ENCODE measurements around the gene LDLRAD1. TPM values are rescaled to one million over a fixed set of nuclear protein-coding genes. Genes with fewer than 3 reads are reported as not detected.

LDLRAD1 gene
- total and polyA plus RNA-seq, 8 donors = 0.12 to 0.40 TPM; not detected in 6

GRCh38 chr1:53962395-53962794 lies 55.6 kb downstream of the LDLRAD1 start:
- no peak for TF ChIP-seq POLR2AphosphoS5 (IDR thresholded peaks at IDR 0.05)
- no peak for TF ChIP-seq CTCF (IDR thresholded peaks at IDR 0.05)
- TF ChIP-seq EP300 (IDR thresholded peaks at IDR 0.05) = no peak
- no peak for TF ChIP-seq POLR2A (IDR thresholded peaks at IDR 0.05)
- intact Hi-C loops (cut with DNase I; ENCODE audit: low total_unique reads) = no loop called here
- no peak for DNase-seq

GRCh38 chr1:53959664-53960250 lies 58.2 kb downstream of the LDLRAD1 start:
- H3K36me3 ChIP-seq = peaks cover 46 to 77% (median 71%) of the 10 kb centered on the region in 4 donors
- H3K27ac ChIP-seq = no peak overlapping the region
- TF ChIP-seq POLR2A (IDR thresholded peaks at IDR 0.05) (no peak), EP300 (IDR thresholded peaks at IDR 0.05) (no peak), CTCF (IDR thresholded peaks at IDR 0.05) (peak in 5 of 7 experiments; percentile 40 to 68 (median 48))
- intact Hi-C loops (cut with DNase I; ENCODE audit: low total_unique reads) = no loop called here
- peak in 1 of 2 donors; percentile 49 for DNase-seq
- no peaks in the 10 kb centered on the region for H3K9me3 ChIP-seq
- peaks cover 0 to 18% (median 14%) of the 10 kb centered on the region in 4 donors for H3K4me1 ChIP-seq
- H3K4me3 ChIP-seq = no peak overlapping the region
- H3K27me3 ChIP-seq = no peaks in the 10 kb centered on the region

More at GRCh38 chr1:53962395-53962794, 55.6 kb downstream of the LDLRAD1 start:
- Histone ChIP-seq H3K27ac (no peak overlapping the region), H3K9me3 (no peaks in the 10 kb centered on the region), H3K27me3 (no peaks in the 10 kb centered on the region), H3K36me3 (peaks cover 60 to 96% (median 90%) of the 10 kb centered on the region in 4 donors), H3K4me1 (peaks cover 0 to 3% (median under 1%) of the 10 kb centered on the region in 4 donors), H3K4me3 (no peak overlapping the region)
- 90 to 95% (median 90%) methylated on average over 4 of the region's 4 CpGs for WGBS, 5 donors

Other genes with a start within 250 kb of the LDLRAD1 start
- gene NDC1, start 179.9 kb downstream of the LDLRAD1 start, total RNA-seq = 10 to 100 TPM in 3 of 5 donors, 1 to 10 TPM in 2; 6.4 to 46.9 (median 14.2) TPM
- 1 to 10 TPM; 2.6 to 5.1 (median 4.0) TPM for gene NDC1, start 179.9 kb downstream of the LDLRAD1 start, polyA plus RNA-seq
- 10 to 100 TPM in 4 of 5 donors, 1 to 10 TPM in 1; 7.6 to 44.3 (median 14.1) TPM for gene YIPF1, start 128.4 kb downstream of the LDLRAD1 start, total RNA-seq
- 10 to 100 TPM; 23.3 to 29.9 (median 26.1) TPM for gene YIPF1, start 128.4 kb downstream of the LDLRAD1 start, polyA plus RNA-seq
- gene DIO1, start 124.0 kb downstream of the LDLRAD1 start, total RNA-seq = not detected
- gene DIO1, start 124.0 kb downstream of the LDLRAD1 start, polyA plus RNA-seq = not detected
- 10 to 100 TPM in 4 of 5 donors, 1 to 10 TPM in 1; 5.8 to 71.2 (median 43.3) TPM for gene IFT25, start 72.5 kb downstream of the LDLRAD1 start, total RNA-seq
- 10 to 100 TPM; 38.2 to 45.2 (median 38.4) TPM for gene IFT25, start 72.5 kb downstream of the LDLRAD1 start, polyA plus RNA-seq
- 10 to 100 TPM in 2 of 5 donors, 1 to 10 TPM in 3; 2.9 to 23.5 (median 9.4) TPM for gene LRRC42, start 71.8 kb downstream of the LDLRAD1 start, total RNA-seq
- 10 to 100 TPM; 11.7 to 18.6 (median 17.3) TPM for gene LRRC42, start 71.8 kb downstream of the LDLRAD1 start, polyA plus RNA-seq
- 100 to 1,000 TPM in 4 of 5 donors, 10 to 100 TPM in 1; 95.7 to 322 (median 220) TPM for gene TMEM59, start 35.0 kb upstream of the LDLRAD1 start, total RNA-seq
- 100 to 1,000 TPM; 103 to 179 (median 169) TPM for gene TMEM59, start 35.0 kb upstream of the LDLRAD1 start, polyA plus RNA-seq
- 1 to 10 TPM; 2.2 to 8.8 (median 2.6) TPM for gene TCEANC2, start 35.4 kb upstream of the LDLRAD1 start, total RNA-seq
- gene TCEANC2, start 35.4 kb upstream of the LDLRAD1 start, polyA plus RNA-seq = 1 to 10 TPM; 1.8 to 3.1 (median 2.3) TPM
- under 1 TPM in 2 of 5 donors, not detected in 3; 0.18 to 0.58 TPM for gene CDCP2, start 134.8 kb upstream of the LDLRAD1 start, total RNA-seq
- not detected for gene CDCP2, start 134.8 kb upstream of the LDLRAD1 start, polyA plus RNA-seq
- 10 to 100 TPM in 2 of 5 donors, 1 to 10 TPM in 3; 1.8 to 10.7 (median 8.5) TPM for gene CYB5RL, start 181.8 kb upstream of the LDLRAD1 start, total RNA-seq
- gene CYB5RL, start 181.8 kb upstream of the LDLRAD1 start, polyA plus RNA-seq = 1 to 10 TPM; 1.2 to 2.8 (median 2.1) TPM
- 100 to 1,000 TPM in 1 of 5 donors, 10 to 100 TPM in 4; 24.8 to 111 (median 47.2) TPM for gene MRPL37, start 182.0 kb upstream of the LDLRAD1 start, total RNA-seq
- gene MRPL37, start 182.0 kb upstream of the LDLRAD1 start, polyA plus RNA-seq = 10 to 100 TPM; 47.6 to 57.7 (median 54.2) TPM

All from stomach (tissue), 9 donors.